GM12872 (cell line): ENCODE data around the gene ASB2.

Experiments
- CTCF ChIP-seq: IDR thresholded peaks from 3 replicates; pipeline ENCODE4 v1.5.1; 2011; ENCODE audit warnings: low read depth, mild to moderate bottlenecking, low read length, moderate library complexity; ENCODE audit not compliant: insufficient read depth

Gene ASB2

DNA sequence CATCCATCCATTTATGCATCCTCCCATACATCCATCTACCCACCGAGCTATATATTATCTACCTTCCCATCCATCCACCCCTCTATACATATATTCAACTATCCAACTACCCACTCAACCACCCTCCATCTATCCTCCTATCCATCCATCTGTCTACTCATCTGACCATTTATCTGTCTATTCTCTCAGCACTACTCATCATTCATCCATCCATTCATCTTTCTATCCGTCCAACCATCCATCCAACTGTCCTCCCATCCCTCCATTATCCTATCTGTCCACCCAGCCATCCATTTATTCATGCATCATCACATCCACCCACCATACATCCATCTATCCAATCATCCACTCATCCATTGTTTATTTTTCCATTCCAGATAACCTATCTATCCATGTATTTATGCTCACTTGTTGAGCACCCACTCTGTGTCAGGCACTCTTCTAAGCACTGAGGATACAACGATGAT, 11.5 kb downstream of the ASB2 start:
- no peak for TF ChIP-seq CTCF

DNA sequence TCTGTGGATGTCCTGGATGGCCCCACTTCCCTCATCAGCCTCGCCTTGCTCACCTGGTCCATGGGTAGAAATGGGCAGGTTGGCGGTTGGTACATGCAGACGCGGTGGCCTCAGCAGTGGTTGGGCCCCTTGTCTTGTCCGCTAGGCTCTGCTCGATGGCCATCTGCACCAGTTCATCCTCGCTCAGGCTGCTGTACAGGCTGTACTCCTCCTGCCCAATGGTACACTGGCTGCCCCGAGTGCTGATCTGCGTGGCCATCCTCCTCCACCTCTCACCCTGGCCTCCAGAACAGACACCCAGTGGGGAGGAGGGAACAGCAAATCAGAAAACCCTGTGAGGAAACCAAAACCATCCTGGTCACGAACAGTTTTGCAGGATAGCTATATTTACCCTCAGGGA, 12.1 kb downstream of the ASB2 start:
- TF ChIP-seq CTCF, result no peak

DNA sequence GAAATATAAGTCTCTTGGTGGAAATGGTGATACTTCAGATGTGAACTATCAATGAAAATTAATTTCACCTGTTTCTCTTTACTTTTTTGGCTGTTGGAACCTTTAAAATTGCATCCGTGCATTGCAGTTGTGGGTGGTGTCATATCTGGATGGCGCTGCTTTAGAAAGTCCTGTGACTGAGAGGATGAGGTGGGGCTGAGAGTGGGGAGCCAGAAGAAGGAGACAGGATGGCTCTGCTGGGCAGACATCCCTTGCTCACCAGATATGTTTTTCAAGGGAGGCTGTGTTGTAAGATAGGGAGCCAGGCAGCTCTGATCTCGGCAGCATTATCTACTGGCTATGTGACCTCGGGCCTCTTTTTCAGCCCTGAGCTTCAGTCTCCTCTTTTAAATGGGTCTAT, 12.7 kb downstream of the ASB2 start:
- TF ChIP-seq CTCF, result no peak

DNA sequence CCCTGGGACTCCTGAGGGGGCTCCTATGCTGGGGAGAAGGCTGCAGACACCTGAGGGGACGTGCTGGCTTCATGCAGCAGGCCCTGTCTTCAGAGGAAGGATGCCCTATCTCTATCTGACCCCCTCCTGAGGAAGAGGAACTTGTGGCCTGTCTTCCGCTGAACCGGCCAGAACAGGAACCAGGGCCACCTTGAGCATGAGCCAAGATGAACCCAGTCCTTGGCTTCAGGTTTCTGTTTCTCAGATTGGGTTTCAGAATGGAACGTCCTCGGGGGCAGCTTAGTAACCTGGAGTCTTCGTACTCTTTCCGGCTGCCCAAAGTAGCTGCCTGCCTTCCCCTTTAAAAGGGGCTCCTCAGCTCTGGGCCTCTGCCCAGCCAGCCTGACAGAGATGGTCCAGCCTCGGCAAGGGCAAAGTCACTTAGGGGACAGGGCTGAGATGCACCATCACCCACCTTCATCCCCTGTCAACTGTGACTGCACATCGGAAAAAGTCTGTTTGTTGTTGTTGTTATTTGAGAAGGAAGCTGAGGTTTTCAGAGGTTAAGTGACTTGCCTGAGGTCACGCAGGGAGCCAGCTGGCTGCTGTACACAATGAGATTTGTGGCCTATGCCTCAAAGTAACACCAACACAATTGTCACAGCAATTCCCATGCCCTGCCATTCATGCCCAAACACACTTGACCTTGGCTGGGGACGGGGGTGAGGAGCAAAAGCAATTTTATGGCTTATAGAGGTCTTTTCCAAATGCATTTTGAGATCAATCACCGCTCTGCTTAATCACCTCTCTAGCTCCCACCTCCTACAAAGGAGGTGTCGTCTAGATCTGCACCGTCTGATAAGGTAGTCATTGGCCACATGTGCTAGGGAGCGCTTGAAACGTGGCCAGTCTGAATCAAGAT, 13.4 kb downstream of the ASB2 start:
- no peak for TF ChIP-seq CTCF

- TF ChIP-seq CTCF, result no peak
These were observed 14.8 kb downstream of the ASB2 start for GRCh38 chr14:93961620-93962019.

DNA sequence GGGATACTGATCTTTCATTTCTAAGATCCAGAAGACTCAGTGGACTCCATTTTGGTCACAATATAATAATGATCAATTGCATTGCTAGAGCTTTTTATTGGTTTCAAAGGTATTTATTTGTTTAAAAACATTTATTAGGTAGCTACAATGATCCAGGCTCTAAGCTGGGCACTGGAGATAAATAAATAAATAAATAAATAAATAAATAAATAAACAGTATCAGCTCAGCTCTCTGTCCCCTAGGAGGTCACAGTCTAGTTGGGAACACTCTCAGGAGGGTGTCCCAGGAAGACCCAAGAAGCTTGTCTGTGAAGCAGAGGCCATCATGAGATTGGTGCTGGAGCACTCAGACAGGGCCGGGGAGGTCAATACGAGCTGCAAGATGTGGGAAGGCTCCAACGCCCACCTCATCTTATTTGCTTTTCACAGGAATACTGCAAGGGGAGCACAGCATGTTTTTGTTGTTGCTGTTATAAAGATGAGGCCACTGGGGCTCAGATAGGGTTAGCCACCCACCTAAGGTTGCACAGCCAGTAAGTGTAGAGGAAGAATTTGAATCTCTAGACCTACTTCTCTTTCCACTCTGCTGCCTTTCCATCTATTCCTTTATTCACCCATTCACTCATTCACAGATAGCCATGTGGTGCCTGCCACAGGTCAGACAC, 15.5 kb downstream of the ASB2 start:
- no peak for TF ChIP-seq CTCF

DNA sequence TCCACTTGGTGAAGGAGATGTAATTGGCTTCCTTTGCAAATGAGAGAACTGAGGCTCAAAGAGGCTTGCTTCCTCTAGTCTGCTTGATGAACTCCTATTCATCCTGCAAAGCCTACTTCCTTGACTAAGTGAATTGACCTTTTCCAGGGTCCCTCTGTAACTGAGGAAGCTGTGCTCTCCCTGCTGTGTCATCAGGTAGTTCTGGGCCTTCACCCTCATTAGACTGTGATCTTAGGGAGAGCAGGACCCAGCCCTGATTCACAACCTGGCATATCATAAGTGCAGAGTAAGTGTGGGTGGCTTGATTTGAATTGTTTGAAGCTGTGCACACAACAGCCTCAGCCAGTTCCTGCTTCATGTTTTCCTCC, 16.3 kb downstream of the ASB2 start:
- no peak for TF ChIP-seq CTCF
